HepG2 (cell line): Measurements from ENCODE around the gene FNDC3B. TPM values are rescaled to one million over a fixed set of nuclear protein-coding genes. Genes with fewer than 3 reads are reported as not detected.

ENCODE experiments used
- CERS6 ChIP-seq: sonication (generic); formaldehyde crosslinking; IDR thresholded peaks from 2 replicates; pipeline ENCODE4 v1.5.0; 2020; ENCODE audit warnings: missing genetic modification reagents
- DNMT1 ChIP-seq: sonication (generic); formaldehyde crosslinking; IDR thresholded peaks from 2 replicates; pipeline ENCODE4 v1.5.1; 2020; ENCODE audit warnings: mild to moderate bottlenecking, missing genetic modification reagents
- DZIP1 ChIP-seq: sonication (generic); formaldehyde crosslinking; IDR thresholded peaks from 2 replicates; pipeline ENCODE4 v1.5.0; 2020; ENCODE audit warnings: mild to moderate bottlenecking, missing genetic modification reagents
- MBNL3 ChIP-seq: fragments of 250-450 bp; sonication (Bioruptor Pico); conservative IDR thresholded peaks from 2 replicates; pipeline ENCODE4 v1.8.0; 2022; ENCODE audit warnings: mild to moderate bottlenecking, inconsistent platforms
- MEIS2 ChIP-seq: sonication (generic); formaldehyde crosslinking; IDR thresholded peaks from 2 replicates; pipeline ENCODE4 v1.9.0; 2021; ENCODE audit warnings: mild to moderate bottlenecking, missing genetic modification reagents
- MNT ChIP-seq: fragments of 450-650 bp; IDR thresholded peaks from 2 replicates; pipeline ENCODE4 v1.6.1; 2016
- NR0B2 ChIP-seq: sonication (generic); formaldehyde crosslinking; IDR thresholded peaks from 2 replicates; pipeline ENCODE4 v1.4.0; 2020; ENCODE audit warnings: mild to moderate bottlenecking, missing genetic modification reagents
- SMAD9 ChIP-seq: sonication (generic); formaldehyde crosslinking; IDR thresholded peaks from 2 replicates; pipeline ENCODE4 v1.5.1; 2020; ENCODE audit warnings: mild to moderate bottlenecking, missing genetic modification reagents
- SMARCE1 ChIP-seq: fragments of 450-650 bp; IDR thresholded peaks from 2 replicates; pipeline ENCODE4 v1.6.1; 2017; ENCODE audit warnings: borderline replicate concordance
- ZNF34 ChIP-seq: sonication (generic); formaldehyde crosslinking; IDR thresholded peaks from 2 replicates; pipeline ENCODE4 v1.4.0; 2020; ENCODE audit warnings: mild to moderate bottlenecking, missing genetic modification reagents, borderline replicate concordance
- ZNF574 ChIP-seq: sonication (generic); formaldehyde crosslinking; IDR thresholded peaks from 2 replicates; pipeline ENCODE4 v1.4.0; 2020; ENCODE audit warnings: missing genetic modification reagents
- ZNF597 ChIP-seq: sonication (generic); formaldehyde crosslinking; IDR thresholded peaks from 2 replicates; pipeline ENCODE4 v1.5.0; 2020; ENCODE audit warnings: missing genetic modification reagents
- ZNF775 ChIP-seq: sonication (generic); formaldehyde crosslinking; IDR thresholded peaks from 2 replicates; pipeline ENCODE4 v1.4.0; 2020; ENCODE audit warnings: missing genetic modification reagents, mild to moderate bottlenecking, moderate library complexity, borderline replicate concordance
- polyA plus RNA-seq, 8 experiments: library from polyadenylated mRNA; depleted of rRNA in 3 of 8; stranded (reverse) in 7 of 8; unstranded in 1 of 8; fragments of >200 nt; fragmentation: Illumina TruSeq in 4 of 8; extraction: Trizol in 4 of 8; gene quantifications; 2 replicates each; pipeline versions ENCODE4 v1.2.1 to v1.2.3, GENCODE V29; 2011 to 2016; ENCODE audit warnings: low read depth in 4 of 8, missing spikeins in 1 of 8, mixed read lengths in 1 of 8; ENCODE audit not compliant: insufficient read depth in 1 of 8
- total RNA-seq, 5 experiments: library from RNA; depleted of rRNA; stranded (reverse); fragments of >200 nt; fragmentation: Illumina TruSeq; extraction: Trizol; gene quantifications; 2 replicates each; pipeline ENCODE4 v1.2.3, GENCODE V29; 2016; ENCODE audit warnings: low read depth in 1 of 5
- TF ChIP-seq, protein P1 (sequence below): sonication (generic); formaldehyde crosslinking; IDR thresholded peaks from 2 replicates; pipeline ENCODE4 v1.5.1; 2020; ENCODE audit warnings: missing genetic modification reagents, mild to moderate bottlenecking, borderline replicate concordance
- TF ChIP-seq, protein P2 (sequence below): sonication (generic); formaldehyde crosslinking; IDR thresholded peaks from 2 replicates; pipeline ENCODE4 v1.5.1; 2020; ENCODE audit warnings: mild to moderate bottlenecking, moderate library complexity, missing genetic modification reagents

Gene FNDC3B
- total and polyA plus RNA-seq, 2 of the 13 experiments (the other 11 are each of a cell fraction or from before 2014, with no cell fraction given) = 74.8 to 103 TPM

DNA sequence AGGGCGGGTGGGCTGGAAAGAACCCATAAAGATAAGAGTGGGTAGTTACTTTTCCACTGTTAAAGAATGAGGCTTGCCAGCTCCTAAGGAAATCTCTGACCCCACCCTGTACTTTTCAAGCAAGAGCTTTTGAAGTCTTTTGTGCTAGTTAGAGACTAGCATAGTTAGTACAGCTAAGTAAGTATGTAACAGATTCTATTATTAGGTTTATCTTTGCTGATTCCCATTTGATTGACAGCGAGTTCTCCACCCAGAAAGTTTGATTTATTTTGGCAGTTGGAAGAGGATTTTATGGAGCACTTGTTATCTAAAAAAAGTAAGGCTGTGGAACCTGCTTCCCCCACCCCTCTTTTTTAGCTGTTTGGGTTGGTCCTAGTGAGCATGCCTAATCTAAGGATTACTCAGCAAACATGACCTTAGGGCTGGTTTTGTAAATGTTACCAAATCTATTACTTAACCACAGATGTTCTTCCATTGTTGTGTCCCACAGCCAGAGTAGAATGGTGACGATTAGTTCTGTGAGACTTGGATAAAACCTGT lies 57.6 kb downstream of the FNDC3B start (continued):
- TF ChIP-seq ZNF574 (no peak), MEIS2 (CRISPR knock-in tag) (no peak), CERS6 (CRISPR knock-in tag) (no peak), NR0B2 (CRISPR knock-in tag) (no peak), ZNF597 (CRISPR knock-in tag) (no peak), SMAD9 (no peak), DZIP1 (CRISPR knock-in tag) (no peak), MNT (no peak), ZNF775 (no peak), MBNL3 (CRISPR knock-in tag) (no peak), ZNF34 (no peak), DNMT1 (no peak), SMARCE1 (no peak)
- TF ChIP-seq, protein P1, sequence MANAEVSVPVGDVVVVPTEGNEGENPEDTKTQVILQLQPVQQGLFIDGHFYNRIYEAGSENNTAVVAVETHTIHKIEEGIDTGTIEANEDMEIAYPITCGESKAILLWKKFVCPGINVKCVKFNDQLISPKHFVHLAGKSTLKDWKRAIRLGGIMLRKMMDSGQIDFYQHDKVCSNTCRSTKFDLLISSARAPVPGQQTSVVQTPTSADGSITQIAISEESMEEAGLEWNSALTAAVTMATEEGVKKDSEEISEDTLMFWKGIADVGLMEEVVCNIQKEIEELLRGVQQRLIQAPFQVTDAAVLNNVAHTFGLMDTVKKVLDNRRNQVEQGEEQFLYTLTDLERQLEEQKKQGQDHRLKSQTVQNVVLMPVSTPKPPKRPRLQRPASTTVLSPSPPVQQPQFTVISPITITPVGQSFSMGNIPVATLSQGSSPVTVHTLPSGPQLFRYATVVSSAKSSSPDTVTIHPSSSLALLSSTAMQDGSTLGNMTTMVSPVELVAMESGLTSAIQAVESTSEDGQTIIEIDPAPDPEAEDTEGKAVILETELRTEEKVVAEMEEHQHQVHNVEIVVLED (CRISPR knock-in tag) = no peak
- TF ChIP-seq, protein P2, sequence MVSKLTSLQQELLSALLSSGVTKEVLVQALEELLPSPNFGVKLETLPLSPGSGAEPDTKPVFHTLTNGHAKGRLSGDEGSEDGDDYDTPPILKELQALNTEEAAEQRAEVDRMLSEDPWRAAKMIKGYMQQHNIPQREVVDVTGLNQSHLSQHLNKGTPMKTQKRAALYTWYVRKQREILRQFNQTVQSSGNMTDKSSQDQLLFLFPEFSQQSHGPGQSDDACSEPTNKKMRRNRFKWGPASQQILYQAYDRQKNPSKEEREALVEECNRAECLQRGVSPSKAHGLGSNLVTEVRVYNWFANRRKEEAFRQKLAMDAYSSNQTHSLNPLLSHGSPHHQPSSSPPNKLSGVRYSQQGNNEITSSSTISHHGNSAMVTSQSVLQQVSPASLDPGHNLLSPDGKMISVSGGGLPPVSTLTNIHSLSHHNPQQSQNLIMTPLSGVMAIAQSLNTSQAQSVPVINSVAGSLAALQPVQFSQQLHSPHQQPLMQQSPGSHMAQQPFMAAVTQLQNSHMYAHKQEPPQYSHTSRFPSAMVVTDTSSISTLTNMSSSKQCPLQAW (CRISPR knock-in tag) = no peak
